Measurements from ENCODE around the gene THADA. TPM values are rescaled to one million over a fixed set of nuclear protein-coding genes. Genes with fewer than 3 reads are reported as not detected.

THADA gene
- total RNA-seq, 4 donors from 2014 or later, result 35.7 to 49.2 (median 47.4) TPM

- Histone ChIP-seq H3K9me3 (no peaks in the 10 kb centered on the region), H3K4me1 (peaks cover 0 to 16% (median 9%) of the 10 kb centered on the region in 4 donors), H3K4me3 (no peak overlapping the region), H3K36me3 (peaks cover 0 to 14% (median 0%) of the 10 kb centered on the region in 3 donors), H3K27me3 (no peaks in the 10 kb centered on the region), H3K27ac (no peak overlapping the region)
- TF ChIP-seq EP300 (IDR thresholded peaks at IDR 0.05) (no peak), CTCF (IDR thresholded peaks at IDR 0.05) (no peak), POLR2A (IDR thresholded peaks at IDR 0.05) (no peak)
- 96 to 97% methylated on average over 7 of the region's 7 CpGs for WGBS, 2 donors
- no peak for DNase-seq (ENCODE audit: low spot score in 2 of 2)
Measured at GRCh38 chr2:43248621-43249020, 347.2 kb downstream of the THADA start.

GRCh38 chr2:43246641-43247040 lies 349.2 kb downstream of the THADA start:
- H3K36me3 ChIP-seq, result peaks cover 0 to 14% (median 0%) of the 10 kb centered on the region in 3 donors
- no peaks in the 10 kb centered on the region for H3K9me3 ChIP-seq
- no peak overlapping the region for H3K4me3 ChIP-seq
- H3K27ac ChIP-seq, result no peak overlapping the region
- H3K4me1 ChIP-seq, result peaks cover 0 to 12% (median 9%) of the 10 kb centered on the region in 4 donors
- no peak for DNase-seq (ENCODE audit: low spot score in 2 of 2)
- WGBS, 2 donors, result 69% methylated on average over 3 of the region's 3 CpGs
- no peak for TF ChIP-seq POLR2A (IDR thresholded peaks at IDR 0.05)
- no peak for TF ChIP-seq CTCF (IDR thresholded peaks at IDR 0.05)
- TF ChIP-seq EP300 (IDR thresholded peaks at IDR 0.05), result no peak
- no peaks in the 10 kb centered on the region for H3K27me3 ChIP-seq

GRCh38 chr2:43241558-43241957 lies 354.3 kb downstream of the THADA start:
- peak overlapping the region in 1 of 4 donors; percentile 78 for H3K27ac ChIP-seq
- peaks cover 0 to 17% (median 7%) of the 10 kb centered on the region in 4 donors for H3K4me1 ChIP-seq
- no peak overlapping the region for H3K4me3 ChIP-seq
- DNase-seq (ENCODE audit: low spot score in 2 of 2), result no peak
- 78 to 85% methylated on average over 10 of the region's 10 CpGs for WGBS, 2 donors
- no peaks in the 10 kb centered on the region for H3K27me3 ChIP-seq
- TF ChIP-seq CTCF (IDR thresholded peaks at IDR 0.05) (no peak), EP300 (IDR thresholded peaks at IDR 0.05) (no peak), POLR2A (IDR thresholded peaks at IDR 0.05) (no peak)
- peaks cover 0 to 9% (median 0%) of the 10 kb centered on the region in 3 donors for H3K36me3 ChIP-seq
- no peaks in the 10 kb centered on the region for H3K9me3 ChIP-seq

GRCh38 chr2:43240766-43241150 lies 355.1 kb downstream of the THADA start:
- no peak overlapping the region for H3K4me3 ChIP-seq
- H3K36me3 ChIP-seq, result peaks cover 0 to 9% (median 0%) of the 10 kb centered on the region in 3 donors
- H3K9me3 ChIP-seq, result no peaks in the 10 kb centered on the region
- H3K27me3 ChIP-seq, result no peaks in the 10 kb centered on the region
- no peak for DNase-seq (ENCODE audit: low spot score in 2 of 2)
- WGBS, 2 donors, result 82 to 86% methylated on average over 5 of the region's 5 CpGs
- H3K4me1 ChIP-seq, result peaks cover 0 to 17% (median 7%) of the 10 kb centered on the region in 4 donors
- TF ChIP-seq CTCF (IDR thresholded peaks at IDR 0.05) (no peak), EP300 (IDR thresholded peaks at IDR 0.05) (no peak), POLR2A (IDR thresholded peaks at IDR 0.05) (no peak)
- H3K27ac ChIP-seq, result peak overlapping the region in 3 of 4 donors; percentile 60 to 79 (median 78)

GRCh38 chr2:43239981-43240765 lies 355.7 kb downstream of the THADA start:
- H3K4me1 ChIP-seq, result peaks cover 0 to 17% (median 7%) of the 10 kb centered on the region in 4 donors
- peaks cover 0 to 9% (median 0%) of the 10 kb centered on the region in 3 donors for H3K36me3 ChIP-seq
- peak overlapping the region in 3 of 4 donors; percentile 60 to 79 (median 78) for H3K27ac ChIP-seq
- H3K27me3 ChIP-seq, result no peaks in the 10 kb centered on the region
- WGBS, 2 donors, result 79 to 87% methylated on average over 13 of the region's 13 CpGs
- peak in 1 of 5 experiments; percentile 9 for TF ChIP-seq CTCF (IDR thresholded peaks at IDR 0.05)
- no peak for TF ChIP-seq POLR2A (IDR thresholded peaks at IDR 0.05)
- no peak for TF ChIP-seq EP300 (IDR thresholded peaks at IDR 0.05)
- H3K4me3 ChIP-seq, result no peak overlapping the region
- no peaks in the 10 kb centered on the region for H3K9me3 ChIP-seq
- no peak for DNase-seq (ENCODE audit: low spot score in 2 of 2)
